GM23248 (cell line): Measurements from ENCODE around the gene RPE. TPM values are rescaled to one million over a fixed set of nuclear protein-coding genes. Genes with fewer than 3 reads are reported as not detected.

Experiments used
- DNase-seq: peaks from one replicate; pipeline ENCODE4 v3.0.0-alpha.2; 2015
- H2AFZ ChIP-seq: fragments of 200-600 bp; sonication (generic); 2 replicates; pipeline ENCODE4 v1.6.1; 2016; ENCODE audit warnings: antibody characterized with exemption
- H3F3A ChIP-seq: fragments of 200-600 bp; sonication (generic); 2 replicates; pipeline ENCODE4 v1.6.1; 2016; ENCODE audit warnings: mild to moderate bottlenecking, antibody characterized with exemption, mixed run types; ENCODE audit not compliant: insufficient read depth
- H3K27ac ChIP-seq: fragments of 200-600 bp; sonication (generic); 2 replicates; pipeline ENCODE4 v1.5.1; 2016; ENCODE audit warnings: mild to moderate bottlenecking
- H3K27me3 ChIP-seq: fragments of 200-600 bp; sonication (generic); replicated peaks from 2 replicates; pipeline ENCODE4 v1.6.1; 2016; ENCODE audit warnings: mild to moderate bottlenecking; ENCODE audit not compliant: insufficient read depth
- H3K36me3 ChIP-seq: fragments of 200-600 bp; sonication (generic); 2 replicates; pipeline ENCODE4 v1.6.1; 2016; ENCODE audit warnings: low read depth, mild to moderate bottlenecking
- H3K4me1 ChIP-seq: fragments of 200-600 bp; sonication (generic); 2 replicates; pipeline ENCODE4 v1.6.1; 2016; ENCODE audit warnings: mild to moderate bottlenecking; ENCODE audit not compliant: insufficient read depth
- H3K4me2 ChIP-seq: fragments of 200-600 bp; sonication (generic); one replicate; pipeline ENCODE4 v1.6.1; 2016; ENCODE audit warnings: mild to moderate bottlenecking; ENCODE audit not compliant: unreplicated experiment
- H3K4me3 ChIP-seq: fragments of 200-600 bp; sonication (generic); 2 replicates; pipeline ENCODE4 v1.5.1; 2016; ENCODE audit warnings: mild to moderate bottlenecking
- H3K79me2 ChIP-seq: fragments of 200-600 bp; sonication (generic); 2 replicates; pipeline ENCODE4 v1.6.1; 2016; ENCODE audit warnings: mild to moderate bottlenecking; ENCODE audit not compliant: insufficient read depth
- H3K9ac ChIP-seq: fragments of 200-600 bp; sonication (generic); 2 replicates; pipeline ENCODE4 v1.6.1; 2016; ENCODE audit warnings: mild to moderate bottlenecking
- H3K9me2 ChIP-seq: fragments of 200-600 bp; sonication (generic); 2 replicates; pipeline ENCODE4 v1.6.1; 2016; ENCODE audit warnings: mixed run types, mild to moderate bottlenecking, moderate library complexity; ENCODE audit not compliant: insufficient read depth
- H3K9me3 ChIP-seq: fragments of 200-600 bp; sonication (generic); one replicate; pipeline ENCODE4 v1.6.1; 2017; ENCODE audit warnings: low read depth
- H4K20me1 ChIP-seq: fragments of 200-600 bp; sonication (generic); 2 replicates; pipeline ENCODE4 v1.6.0; 2016; ENCODE audit not compliant: insufficient read depth
- EZH2 ChIP-seq: fragments of 200-600 bp; sonication (generic); IDR thresholded peaks from 2 replicates; pipeline ENCODE4 v1.6.1; 2018; ENCODE audit warnings: antibody characterized with exemption, mild to moderate bottlenecking; ENCODE audit not compliant: insufficient read depth, poor library complexity, severe bottlenecking
- EZH2phosphoT487 ChIP-seq: fragments of 200-600 bp; sonication (generic); IDR thresholded peaks from 2 replicates; pipeline ENCODE4 v1.6.1; 2018; ENCODE audit warnings: antibody characterized with exemption, moderate library complexity, mild to moderate bottlenecking, low read depth; ENCODE audit not compliant: insufficient read depth
- WGBS, 2 experiments: methylation state at CpG; one replicate each; pipeline ENCODE4 v1.1.6; 2015 to 2017; ENCODE audit warnings: low lambda C conversion rate in 2 of 2, low coverage in 1 of 2; ENCODE audit errors: missing lambda C conversion rate in 2 of 2; 5-methylcytosine and 5-hydroxymethylcytosine counted together
- in situ Hi-C: fragments of 300-500 bp; cut with MboI; formaldehyde crosslinking; loops from 2 replicates; pipeline ENCODE4 v1.15.0; 2020
- polyA plus RNA-seq: library from polyadenylated mRNA; unstranded; fragments of >200 nt; fragmentation: Nextera tagmentation; extraction: Ambion mirVana; gene quantifications from 2 replicates; pipeline ENCODE4 v1.2.1, GENCODE V29; 2016
- total RNA-seq: library from RNA; depleted of rRNA; stranded (reverse); fragments of >200 nt; shearing (Covaris generic); gene quantifications from 2 replicates; pipeline ENCODE4 v1.2.3, GENCODE V29; 2014; rRNA removed

RPE gene
- total and polyA plus RNA-seq, 2 experiments from 2014 or later = 51.4 to 100.0 TPM

- H3K79me2 ChIP-seq = no peaks in the 10 kb centered on the region
- H3K9me2 ChIP-seq = no peaks in the 10 kb centered on the region
- H3K9ac ChIP-seq = no peak overlapping the region
- H3K4me3 ChIP-seq = no peak overlapping the region
- H3K9me3 ChIP-seq = no peaks in the 10 kb centered on the region
- H3K4me2 ChIP-seq = no peak overlapping the region
- TF ChIP-seq EZH2 = no peak
- no peak for TF ChIP-seq EZH2phosphoT487
- H4K20me1 ChIP-seq = no peaks in the 10 kb centered on the region
- no peaks in the 10 kb centered on the region for H3F3A ChIP-seq
- no peak for DNase-seq
- no peaks in the 10 kb centered on the region for H3K4me1 ChIP-seq
- no peak overlapping the region for H2AFZ ChIP-seq
- in situ Hi-C loops = no loop called here
- H3K27ac ChIP-seq = no peak overlapping the region
- 91 to 95% methylated on average over 3 of the region's 3 CpGs for WGBS, 2 experiments
- H3K27me3 ChIP-seq = no peaks in the 10 kb centered on the region
- no peaks in the 10 kb centered on the region for H3K36me3 ChIP-seq
Observed at GRCh38 chr2:210055825-210056224, 53.4 kb downstream of the RPE start.

DNA sequence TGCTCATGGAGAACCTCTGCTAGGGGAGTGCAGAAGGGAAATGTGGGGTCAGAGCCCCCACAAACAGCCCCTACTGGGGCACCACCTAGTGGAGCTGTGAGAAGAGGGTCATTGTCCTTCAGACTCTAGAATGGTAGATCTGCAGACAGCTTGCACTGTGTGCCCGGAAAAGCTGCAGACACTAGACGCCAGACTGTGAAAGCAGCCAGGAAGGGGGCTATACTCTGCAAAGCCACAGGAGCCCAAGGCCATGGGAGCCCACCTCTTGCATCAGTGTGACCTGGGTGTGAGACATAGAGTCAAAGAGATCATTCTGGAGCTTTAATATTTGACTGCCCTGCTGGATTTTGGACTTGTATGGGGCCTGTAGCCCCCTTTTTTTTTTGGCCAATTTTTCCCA is 60.9 kb downstream of the RPE start:
- no peak overlapping the region for H3K4me2 ChIP-seq
- no peaks in the 10 kb centered on the region for H3K9me3 ChIP-seq
- in situ Hi-C loops = no loop called here
- no peak overlapping the region for H2AFZ ChIP-seq
- no peaks in the 10 kb centered on the region for H4K20me1 ChIP-seq
- WGBS, 2 experiments = 92 to 93% methylated on average over 2 of the region's 2 CpGs
- H3F3A ChIP-seq = no peaks in the 10 kb centered on the region
- no peaks in the 10 kb centered on the region for H3K4me1 ChIP-seq
- H3K4me3 ChIP-seq = no peak overlapping the region
- no peak for DNase-seq
- H3K27me3 ChIP-seq = no peaks in the 10 kb centered on the region
- no peaks in the 10 kb centered on the region for H3K79me2 ChIP-seq
- no peaks in the 10 kb centered on the region for H3K9me2 ChIP-seq
- TF ChIP-seq EZH2 (no peak), EZH2phosphoT487 (no peak)
- H3K27ac ChIP-seq = no peak overlapping the region
- no peaks in the 10 kb centered on the region for H3K36me3 ChIP-seq
- no peak overlapping the region for H3K9ac ChIP-seq

Other genes starting within 250 kb of the RPE start
- not detected in 2 replicates for gene UNC80, start 230.8 kb upstream of the RPE start, total RNA-seq
- gene UNC80, start 230.8 kb upstream of the RPE start, polyA plus RNA-seq = not detected in 2 replicates
- gene KANSL1L, start 168.8 kb downstream of the RPE start, total RNA-seq = 5.4 and 13.2 TPM in 2 replicates
- 1.6 and 2.6 TPM in 2 replicates for gene KANSL1L, start 168.8 kb downstream of the RPE start, polyA plus RNA-seq
- gene ACADL, start 222.8 kb downstream of the RPE start, total RNA-seq = not detected in 2 replicates
- not detected in 2 replicates for gene ACADL, start 222.8 kb downstream of the RPE start, polyA plus RNA-seq